Measurements from ENCODE around the gene LSMEM2.
"Not testable (repeated sequence)": the region's sequence is repeated elsewhere in the genome, so short reads cannot be mapped to it uniquely, and the experiment has no call there.

The LSMEM2 gene

GRCh38 chr3:50298836-50299637 lies 20.1 kb downstream of the LSMEM2 start, which contains the start of the genes HYAL3 and NAA80:
TSS of gene HYAL3 (minus strand) at chr3:50299405. CDS start at chr3:50295602, 3,803 bp downstream.
TSS of gene NAA80 (minus strand) at chr3:50299405. CDS start at chr3:50297463, 1,942 bp downstream.
- DNase-seq (ENCODE audit: low read depth in 2 of 2), result peak; percentile 99 to 100

DNA sequence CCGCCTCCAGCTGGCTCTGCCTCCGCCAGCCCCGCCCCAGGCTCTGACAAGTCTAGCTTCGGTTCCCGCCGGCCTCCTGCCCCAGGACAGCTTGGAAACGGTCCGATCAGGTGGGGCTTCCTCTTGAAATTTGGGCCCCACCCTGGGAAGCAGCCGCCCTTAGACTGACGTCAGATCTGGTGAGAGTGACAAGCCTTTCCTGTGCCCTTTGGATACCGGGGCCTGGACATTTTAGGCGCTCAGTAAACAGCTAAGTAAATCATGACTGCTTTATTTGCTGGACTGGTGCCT lies 20.7 kb downstream of the LSMEM2 start:
- DNase-seq (ENCODE audit: low read depth in 2 of 2), result no peak

GRCh38 chr3:50299929-50300680 lies 21.2 kb downstream of the LSMEM2 start:
- no peak for DNase-seq (ENCODE audit: low read depth in 2 of 2)

GRCh38 chr3:50300681-50301254 lies 21.9 kb downstream of the LSMEM2 start:
- no peak for DNase-seq (ENCODE audit: low read depth in 2 of 2)

- DNase-seq (ENCODE audit: low read depth in 2 of 2), result no peak
These were observed 23.5 kb downstream of the LSMEM2 start for GRCh38 chr3:50302095-50303012.

DNA sequence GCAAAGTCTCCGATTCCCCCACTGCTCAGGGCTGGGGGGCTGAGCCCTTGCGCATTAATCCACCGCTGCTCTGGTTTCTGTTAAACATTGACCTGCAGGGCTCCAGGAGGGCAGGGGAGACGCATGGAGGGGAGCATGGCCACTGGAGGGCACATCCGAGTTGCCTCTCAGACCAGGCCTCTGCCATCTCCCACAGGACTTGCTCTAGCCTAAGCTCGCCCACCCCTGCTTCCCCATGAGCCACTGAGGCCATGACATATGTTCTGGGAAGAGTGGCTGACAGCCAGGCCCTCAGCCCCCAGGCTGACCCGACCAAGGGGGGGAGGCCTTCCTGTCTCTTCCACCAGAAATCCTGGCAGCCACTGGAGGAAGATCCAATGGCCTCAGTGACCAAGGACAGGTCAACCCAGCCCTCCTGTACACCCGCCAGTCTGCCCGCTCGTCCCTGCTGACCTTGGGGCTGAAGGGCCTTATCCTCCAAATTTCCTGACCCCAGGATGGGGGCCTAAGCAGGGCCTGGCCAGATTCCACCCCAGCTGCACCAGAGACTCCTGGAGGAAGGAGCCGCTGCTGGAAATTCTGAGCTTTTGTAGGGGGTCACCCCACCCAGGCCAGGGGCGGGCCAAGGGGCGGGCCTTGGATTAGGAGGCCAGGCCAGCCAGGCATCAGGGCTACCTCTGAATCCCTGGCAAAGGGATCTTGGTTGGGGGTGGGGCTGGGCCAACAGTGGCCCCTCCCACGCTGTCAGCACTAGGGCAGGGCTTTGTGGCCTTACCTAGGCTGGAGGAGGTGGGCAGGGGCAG lies 24.3 kb downstream of the LSMEM2 start, which contains the start of gene HYAL1:
Gene HYAL1 (minus strand): TSS at position 562 of the 803 bp plus-strand sequence. CDS start 618 bp downstream, outside the sequence.
- no peak for DNase-seq (ENCODE audit: low read depth in 2 of 2)

DNA sequence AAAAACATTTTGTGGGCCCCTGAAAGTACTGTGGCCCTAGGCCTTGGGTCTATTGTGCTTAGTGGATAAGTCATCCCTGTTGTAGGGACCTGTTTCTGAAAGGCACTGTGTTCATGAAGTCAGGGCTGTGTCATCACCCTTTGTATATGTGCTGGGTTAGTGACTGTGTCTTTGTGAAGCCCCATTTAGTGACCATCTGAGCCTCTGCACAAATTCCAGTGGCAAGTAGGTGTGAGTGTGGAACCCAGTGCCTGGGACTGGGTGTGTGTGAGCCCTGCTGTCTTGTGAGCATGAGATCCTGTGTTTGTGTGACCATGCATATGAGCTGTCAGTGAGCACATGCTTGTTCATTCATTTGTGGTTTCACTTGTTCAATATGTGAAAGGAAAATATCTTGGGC lies 25.7 kb downstream of the LSMEM2 start:
- DNase-seq (ENCODE audit: low read depth in 2 of 2), result no peak

- not testable (repeated sequence) for DNase-seq (ENCODE audit: low read depth in 2 of 2)
These were observed 33.2 kb downstream of the LSMEM2 start for GRCh38 chr3:50312041-50312440.

DNA sequence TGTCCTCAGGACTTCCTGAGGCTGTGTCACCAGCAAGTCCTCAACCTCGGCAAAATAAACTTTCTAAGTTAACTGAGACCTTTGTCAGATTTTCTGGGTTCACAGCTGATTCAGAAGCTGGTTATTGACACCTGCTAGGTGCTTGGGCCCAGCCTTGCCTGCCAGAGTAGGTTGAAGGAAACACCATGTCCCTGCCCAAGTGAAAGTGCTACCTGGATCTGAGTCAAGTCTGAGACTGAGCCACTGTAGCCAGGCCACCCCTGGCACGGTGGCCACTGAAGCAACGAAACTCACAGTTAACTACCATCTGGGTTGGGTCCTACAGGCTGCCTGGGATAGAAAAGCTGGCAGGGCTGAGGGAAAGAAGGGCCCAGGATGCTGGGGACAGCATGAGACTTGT lies 35.5 kb downstream of the LSMEM2 start:
- DNase-seq (ENCODE audit: low read depth in 2 of 2), result no peak

GRCh38 chr3:50314816-50315215 lies 35.9 kb downstream of the LSMEM2 start:
- DNase-seq (ENCODE audit: low read depth in 2 of 2), result no peak

GRCh38 chr3:50316657-50317242 lies 37.9 kb downstream of the LSMEM2 start:
- no peak for DNase-seq (ENCODE audit: low read depth in 2 of 2)

- no peak for DNase-seq (ENCODE audit: low read depth in 2 of 2)
These were observed 38.4 kb downstream of the LSMEM2 start for GRCh38 chr3:50317300-50317699.

DNA sequence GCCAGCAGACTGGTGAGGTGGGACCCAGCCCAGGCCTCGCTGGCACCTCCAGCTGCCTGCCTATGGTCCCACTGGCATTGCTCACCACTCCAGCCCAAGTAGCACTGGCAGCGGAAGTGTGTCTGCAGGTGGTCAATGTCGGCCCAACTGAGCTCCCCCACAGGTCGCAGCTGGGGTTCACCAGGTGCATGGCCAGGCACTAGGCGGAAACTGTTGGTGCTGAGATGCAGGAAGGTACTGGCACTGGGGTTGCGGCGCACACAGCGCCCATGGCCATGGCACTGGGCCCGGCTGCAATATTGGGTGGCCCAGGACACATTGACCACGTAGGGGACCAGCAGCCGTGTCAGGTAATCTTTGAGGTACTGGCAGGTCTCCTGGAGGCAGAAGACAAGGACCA lies 39.3 kb downstream of the LSMEM2 start:
- DNase-seq (ENCODE audit: low read depth in 2 of 2), result no peak

- DNase-seq (ENCODE audit: low read depth in 2 of 2), result no peak
These were observed 39.7 kb downstream of the LSMEM2 start for GRCh38 chr3:50318615-50319014.

GRCh38 chr3:50319181-50319893 lies 40.5 kb downstream of the LSMEM2 start:
- DNase-seq (ENCODE audit: low read depth in 2 of 2), result no peak

GRCh38 chr3:50319894-50320625 lies 41.2 kb downstream of the LSMEM2 start:
- DNase-seq (ENCODE audit: low read depth in 2 of 2), result no peak

GRCh38 chr3:50320853-50321335 lies 42.0 kb downstream of the LSMEM2 start:
- no peak for DNase-seq (ENCODE audit: low read depth in 2 of 2)

DNA sequence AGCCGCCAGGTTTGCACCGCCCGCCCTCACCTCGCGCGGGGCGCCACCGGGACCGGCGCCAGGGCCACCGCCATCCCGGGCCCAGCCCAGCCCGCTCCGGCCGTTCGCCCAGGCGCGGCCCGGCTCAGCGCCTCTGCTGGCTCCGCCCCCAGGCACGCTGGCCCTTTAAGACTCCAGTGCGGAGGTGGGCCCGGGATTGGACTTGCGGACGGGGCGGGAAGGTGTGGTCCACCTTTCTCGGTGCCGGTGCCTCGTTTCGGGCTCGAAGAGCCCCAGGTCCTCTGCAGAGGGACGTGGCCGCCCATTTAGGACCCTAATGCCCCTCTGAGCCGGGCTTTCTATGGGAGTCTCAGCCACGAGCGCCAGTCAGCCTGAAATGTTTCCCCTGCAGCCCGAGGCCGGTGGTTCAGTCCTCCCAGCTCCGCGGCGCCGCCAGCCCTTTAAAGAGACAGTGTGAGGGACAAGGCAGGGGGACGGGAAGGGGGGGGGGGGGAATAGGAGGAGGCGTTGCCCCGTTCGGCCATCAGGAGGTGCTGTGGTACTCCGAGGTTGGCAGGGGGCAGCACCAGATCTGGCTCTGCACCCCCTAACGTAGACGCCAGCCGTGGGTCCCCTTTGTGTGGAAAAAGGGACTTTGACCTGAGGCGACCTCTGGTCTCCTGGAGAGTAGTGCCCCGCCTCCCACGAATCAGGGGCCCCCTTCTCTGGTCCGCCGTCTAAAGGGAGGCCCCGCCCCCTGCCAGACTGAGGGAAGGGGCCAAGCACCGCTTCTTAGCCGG lies 42.6 kb downstream of the LSMEM2 start:
- peak; percentile 71 to 80 for DNase-seq (ENCODE audit: low read depth in 2 of 2)

Data from stimulated activated CD4-positive, alpha-beta T cell treated with anti-CD3 and anti-CD28 coated beads, Interleukin-15, amount 100 ng/mL, for 48 hours (primary cell).